ENCODE measurements around the gene NAB2. TPM values are rescaled to one million over a fixed set of nuclear protein-coding genes. Genes with fewer than 3 reads are reported as not detected.
A peak's percentile ranks its signal among the peaks of the same experiment; 100 is the strongest.
"Not testable (repeated sequence)": the region's sequence is repeated elsewhere in the genome, so short reads cannot be mapped to it uniquely, and the experiment has no call there.

The NAB2 gene
- polyA plus RNA-seq, 3 donors = 3.9 to 26.9 (median 17.1) TPM

GRCh38 chr12:57104292-57104910, 15.5 kb downstream of the NAB2 start:
- H3K27ac ChIP-seq (ENCODE audit: low read depth, low read length) = no peak overlapping the region
- 94 to 95% (median 95%) methylated on average over 12 of the region's 12 CpGs for WGBS, 3 donors

- H3K27ac ChIP-seq (ENCODE audit: low read depth, low read length) = no peak overlapping the region
- 93 to 94% (median 94%) methylated on average over 10 to 14 of the region's 14 CpGs for WGBS, 3 donors
Observed at GRCh38 chr12:57105011-57105753, 16.3 kb downstream of the NAB2 start.

GRCh38 chr12:57106021-57106708, 17.3 kb downstream of the NAB2 start:
- H3K27ac ChIP-seq (ENCODE audit: low read depth, low read length) = no peak overlapping the region
- WGBS, 3 donors = 76 to 85% (median 81%) methylated on average over 9 of the region's 9 CpGs

GRCh38 chr12:57107456-57108155, 18.7 kb downstream of the NAB2 start:
- H3K27ac ChIP-seq (ENCODE audit: low read depth, low read length) = no peak overlapping the region

GRCh38 chr12:57109207-57110103, 20.5 kb downstream of the NAB2 start:
- H3K27ac ChIP-seq (ENCODE audit: low read depth, low read length) = no peak overlapping the region
- WGBS, 3 donors = 47 to 67% (median 51%) methylated on average over 7 of the region's 7 CpGs

More at GRCh38 chr12:57107456-57108155, 18.7 kb downstream of the NAB2 start:
- WGBS, 3 donors = 64 to 71% (median 68%) methylated on average over 7 of the region's 7 CpGs

GRCh38 chr12:57110104-57111030, 21.5 kb downstream of the NAB2 start:
- H3K27ac ChIP-seq (ENCODE audit: low read depth, low read length) = peak overlapping the region; percentile 94
- WGBS, 3 donors = 3 to 4% (median 3%) methylated on average over 28 of the region's 28 CpGs

GRCh38 chr12:57111031-57111734, 22.3 kb downstream of the NAB2 start, which contains the start of gene STAT6:
STAT6 (minus strand) TSS chr12:57111362; CDS start chr12:57108278, 3,084 bp downstream.
- WGBS, 3 donors = 0 to 2% (median 1%) methylated on average over 8 to 13 of the region's 13 CpGs
- H3K27ac ChIP-seq (ENCODE audit: low read depth, low read length) = peak within 1 kb of the TSS; percentile 94

GRCh38 chr12:57112492-57113294, 23.8 kb downstream of the NAB2 start:
- H3K27ac ChIP-seq (ENCODE audit: low read depth, low read length) = no peak overlapping the region
- WGBS, 3 donors = 58 to 65% (median 65%) methylated on average over 9 of the region's 9 CpGs

GRCh38 chr12:57116580-57117281, 27.8 kb downstream of the NAB2 start:
- WGBS, 3 donors = 73 to 93% (median 76%) methylated on average over 5 of the region's 5 CpGs
- no peak overlapping the region for H3K27ac ChIP-seq (ENCODE audit: low read depth, low read length)

- H3K27ac ChIP-seq (ENCODE audit: low read depth, low read length) = no peak overlapping the region
- WGBS, 3 donors = 60 to 92% (median 86%) methylated on average over 1 of the region's 1 CpG
Observed at GRCh38 chr12:57118711-57119271, 29.9 kb downstream of the NAB2 start.

GRCh38 chr12:57119294-57120085, 30.6 kb downstream of the NAB2 start:
- no peak overlapping the region for H3K27ac ChIP-seq (ENCODE audit: low read depth, low read length)
- 89 to 90% (median 89%) methylated on average over 5 of the region's 5 CpGs for WGBS, 3 donors

GRCh38 chr12:57120718-57121117, 31.8 kb downstream of the NAB2 start:
- 89 to 92% (median 90%) methylated on average over 11 of the region's 11 CpGs for WGBS, 3 donors
- not testable (repeated sequence) for H3K27ac ChIP-seq (ENCODE audit: low read depth, low read length)

- H3K27ac ChIP-seq (ENCODE audit: low read depth, low read length) = no peak overlapping the region
- 38 to 57% (median 52%) methylated on average over 2 of the region's 2 CpGs for WGBS, 3 donors
Observed at GRCh38 chr12:57123813-57124212, 34.9 kb downstream of the NAB2 start.

Data from adipose tissue (tissue), 3 donors.